ENCODE measurements around the gene GAS6.
"Not testable (repeated sequence)": the region's sequence is repeated elsewhere in the genome, so short reads cannot be mapped to it uniquely, and the experiment has no call there.

GAS6 gene

DNA sequence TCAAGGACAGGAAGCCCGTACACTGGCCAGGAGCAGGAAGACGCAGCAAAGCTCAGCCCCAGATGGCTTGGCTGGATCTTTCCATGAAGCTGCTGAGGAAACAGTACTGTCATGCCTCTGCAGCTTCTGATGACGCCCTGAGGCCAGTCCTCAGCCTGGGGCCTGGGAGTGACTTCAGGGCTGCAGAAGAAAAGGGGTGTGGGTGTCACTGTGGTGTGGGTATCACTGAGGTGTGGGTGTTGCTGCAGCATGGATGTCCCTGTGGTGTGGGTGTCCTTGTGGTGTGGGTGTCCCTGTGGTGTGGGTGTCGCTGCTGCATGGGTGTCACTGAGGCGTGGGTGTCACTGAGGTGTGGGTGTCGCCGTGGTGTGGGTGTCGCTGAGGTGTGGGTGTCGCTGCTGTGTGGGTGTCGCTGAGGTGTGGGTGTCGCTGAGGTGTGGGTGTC is 12.0 kb upstream of the GAS6 start:
- TF ChIP-seq, protein P1, sequence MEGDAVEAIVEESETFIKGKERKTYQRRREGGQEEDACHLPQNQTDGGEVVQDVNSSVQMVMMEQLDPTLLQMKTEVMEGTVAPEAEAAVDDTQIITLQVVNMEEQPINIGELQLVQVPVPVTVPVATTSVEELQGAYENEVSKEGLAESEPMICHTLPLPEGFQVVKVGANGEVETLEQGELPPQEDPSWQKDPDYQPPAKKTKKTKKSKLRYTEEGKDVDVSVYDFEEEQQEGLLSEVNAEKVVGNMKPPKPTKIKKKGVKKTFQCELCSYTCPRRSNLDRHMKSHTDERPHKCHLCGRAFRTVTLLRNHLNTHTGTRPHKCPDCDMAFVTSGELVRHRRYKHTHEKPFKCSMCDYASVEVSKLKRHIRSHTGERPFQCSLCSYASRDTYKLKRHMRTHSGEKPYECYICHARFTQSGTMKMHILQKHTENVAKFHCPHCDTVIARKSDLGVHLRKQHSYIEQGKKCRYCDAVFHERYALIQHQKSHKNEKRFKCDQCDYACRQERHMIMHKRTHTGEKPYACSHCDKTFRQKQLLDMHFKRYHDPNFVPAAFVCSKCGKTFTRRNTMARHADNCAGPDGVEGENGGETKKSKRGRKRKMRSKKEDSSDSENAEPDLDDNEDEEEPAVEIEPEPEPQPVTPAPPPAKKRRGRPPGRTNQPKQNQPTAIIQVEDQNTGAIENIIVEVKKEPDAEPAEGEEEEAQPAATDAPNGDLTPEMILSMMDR (IDR thresholded peaks at IDR 0.05; ENCODE audit: extremely low read depth, missing control alignments): no peak
- no peak for DNase-seq (ENCODE audit: low spot score)

DNA sequence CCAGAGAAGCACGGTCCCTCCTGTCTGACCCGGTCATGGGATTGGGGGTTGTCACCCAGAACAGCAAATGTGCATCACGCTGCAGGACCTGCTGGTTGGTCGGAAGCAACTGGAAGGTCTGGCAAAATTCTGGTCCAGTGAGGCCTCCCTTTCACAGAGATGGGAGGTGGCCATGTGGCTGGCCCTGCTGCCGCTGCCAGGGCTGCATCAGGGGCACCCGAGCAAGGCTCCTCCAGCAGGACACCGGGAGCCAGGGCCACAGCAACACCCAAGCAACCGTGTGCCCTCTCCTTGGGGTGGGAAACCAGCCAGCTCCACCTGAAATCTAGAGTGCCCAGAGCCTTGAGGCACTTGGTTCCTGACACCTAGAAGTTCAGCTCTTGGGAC is 11.5 kb upstream of the GAS6 start:
- TF ChIP-seq, protein P1 (IDR thresholded peaks at IDR 0.05; ENCODE audit: extremely low read depth, missing control alignments): no peak

DNA sequence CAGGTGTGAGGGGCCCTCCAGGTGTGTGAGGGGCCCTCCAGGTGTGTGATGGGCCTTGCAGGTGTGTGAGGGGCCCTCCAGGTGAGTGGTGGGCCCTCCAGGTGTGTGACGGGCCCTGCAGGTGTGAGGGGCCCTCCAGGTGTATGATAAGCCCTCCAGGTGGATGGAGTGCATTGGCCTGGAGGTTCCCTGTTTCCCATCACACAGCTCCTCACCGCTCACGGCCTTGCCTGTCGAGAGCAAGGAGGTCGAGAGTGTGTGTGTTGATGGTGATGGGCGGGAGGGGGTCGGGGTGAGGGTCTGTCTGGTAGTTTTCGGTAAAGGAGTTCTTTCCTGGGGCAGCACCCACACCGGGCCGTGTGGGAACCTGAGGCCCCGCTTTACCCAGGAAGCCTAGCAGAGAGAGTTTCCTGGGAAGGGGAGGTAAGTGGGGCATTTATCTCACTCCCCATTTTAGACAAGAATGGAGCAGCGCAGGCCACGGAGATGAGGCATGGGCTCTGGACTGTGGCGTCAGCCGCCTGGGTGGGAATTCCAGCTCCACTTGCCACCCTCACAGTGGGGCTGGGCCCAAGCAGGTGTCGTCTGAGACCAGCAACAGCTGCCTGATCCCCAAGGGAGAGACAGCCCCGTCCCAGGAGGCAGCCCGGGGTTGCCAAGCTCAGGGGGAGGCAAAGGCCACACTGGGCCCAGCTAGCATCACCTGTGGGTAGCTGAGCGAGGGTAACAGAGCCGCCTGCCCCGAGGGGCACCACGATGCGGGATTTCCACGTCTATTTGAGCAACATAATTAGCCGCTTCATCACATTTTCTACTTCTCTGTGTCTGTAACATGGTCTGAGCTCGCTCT is 10.9 kb upstream of the GAS6 start:
- DNase-seq (ENCODE audit: low spot score): no peak
- TF ChIP-seq, protein P1 (IDR thresholded peaks at IDR 0.05; ENCODE audit: extremely low read depth, missing control alignments): no peak

More for the DNA sequence above, 11.5 kb upstream of the GAS6 start:
- peak; percentile 23 for DNase-seq (ENCODE audit: low spot score)

DNA sequence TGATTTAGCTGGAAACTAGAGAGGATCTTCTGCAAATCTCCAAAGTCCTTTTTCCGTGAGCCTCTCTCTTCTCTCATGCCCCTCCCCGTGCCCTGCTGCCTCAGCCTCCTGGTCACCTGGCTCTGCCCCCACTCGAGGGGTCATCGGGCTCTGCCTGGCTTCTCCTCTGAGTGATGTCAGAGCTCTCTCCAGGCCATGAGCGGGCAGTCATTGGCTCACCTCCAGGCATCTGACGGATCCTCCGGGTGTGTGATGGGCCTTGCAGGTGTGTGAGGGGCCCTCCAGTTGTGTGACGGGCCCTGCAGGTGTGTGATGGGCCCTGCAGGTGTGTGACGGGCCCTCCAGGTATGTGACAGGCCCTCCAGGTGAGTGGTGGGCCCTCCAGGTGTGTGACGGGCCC is 10.3 kb upstream of the GAS6 start:
- no peak for DNase-seq (ENCODE audit: low spot score)

DNA sequence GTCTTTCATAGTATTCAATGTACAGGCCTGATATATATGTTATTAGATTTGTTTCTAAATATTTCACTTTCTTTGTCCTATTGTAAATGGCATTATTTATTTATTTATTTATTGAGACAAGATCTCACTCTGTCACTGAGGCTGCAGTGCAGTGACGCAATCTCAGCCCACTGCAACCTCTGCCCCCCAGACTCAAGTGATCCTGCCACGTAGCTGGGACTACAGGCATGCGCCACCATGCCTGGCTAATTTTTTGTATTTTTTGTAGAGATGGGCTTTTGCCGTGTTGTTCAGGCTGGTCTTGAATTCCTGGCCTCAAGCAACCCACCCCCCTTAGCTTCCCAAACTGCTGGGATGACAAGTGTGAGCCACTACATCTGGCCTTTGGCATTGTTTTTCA is 5.4 kb upstream of the GAS6 start:
- DNase-seq (ENCODE audit: low spot score): no peak
- TF ChIP-seq, protein P1 (IDR thresholded peaks at IDR 0.05; ENCODE audit: extremely low read depth, missing control alignments): no peak

More for the DNA sequence above, 10.3 kb upstream of the GAS6 start:
- TF ChIP-seq, protein P1 (IDR thresholded peaks at IDR 0.05; ENCODE audit: extremely low read depth, missing control alignments): no peak

DNA sequence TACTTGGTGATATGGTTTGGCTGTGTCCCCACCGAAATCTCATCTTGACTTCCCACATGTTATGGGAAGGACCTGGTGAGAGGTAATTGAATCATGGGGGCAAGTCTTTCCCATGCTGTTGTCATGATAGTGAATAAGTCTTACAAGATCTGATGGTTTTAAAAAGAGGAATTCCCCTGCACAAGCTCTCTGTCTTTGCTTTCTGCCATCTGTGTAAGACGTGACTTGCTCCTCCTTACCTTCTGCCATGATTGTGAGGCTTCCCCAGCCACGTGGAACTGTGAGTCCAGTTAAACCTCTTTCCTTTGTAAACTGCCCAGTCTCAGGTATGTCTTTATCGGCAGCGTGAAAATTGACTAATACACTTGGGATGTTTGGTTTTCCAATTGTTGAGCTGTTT is 4.0 kb upstream of the GAS6 start:
- not testable (repeated sequence) for DNase-seq (ENCODE audit: low spot score)

DNA sequence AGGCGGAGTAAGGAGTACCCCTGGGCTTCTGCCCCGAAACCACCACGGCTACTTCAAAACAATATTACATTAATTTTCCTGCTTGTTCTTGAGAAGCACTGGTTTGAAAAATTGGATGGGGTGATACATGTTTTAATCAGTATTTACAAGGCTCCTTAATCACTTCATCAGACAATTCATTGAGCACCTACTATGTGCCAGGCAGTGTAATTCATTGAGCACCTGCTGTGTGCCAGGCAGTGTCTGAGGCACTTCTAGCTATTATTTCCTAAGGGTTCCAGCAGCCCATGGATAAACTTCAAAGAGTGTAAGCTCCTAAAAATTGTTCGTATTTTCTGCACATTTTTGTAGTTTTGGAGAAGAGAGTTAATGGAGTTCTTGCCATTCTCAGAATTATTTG is 1.6 kb upstream of the GAS6 start:
- DNase-seq (ENCODE audit: low spot score): no peak

More for the DNA sequence above, 1.6 kb upstream of the GAS6 start:
- TF ChIP-seq, protein P1 (IDR thresholded peaks at IDR 0.05; ENCODE audit: extremely low read depth, missing control alignments): no peak
